ENCODE measurements around the gene SIPA1L2.

The SIPA1L2 gene

DNA sequence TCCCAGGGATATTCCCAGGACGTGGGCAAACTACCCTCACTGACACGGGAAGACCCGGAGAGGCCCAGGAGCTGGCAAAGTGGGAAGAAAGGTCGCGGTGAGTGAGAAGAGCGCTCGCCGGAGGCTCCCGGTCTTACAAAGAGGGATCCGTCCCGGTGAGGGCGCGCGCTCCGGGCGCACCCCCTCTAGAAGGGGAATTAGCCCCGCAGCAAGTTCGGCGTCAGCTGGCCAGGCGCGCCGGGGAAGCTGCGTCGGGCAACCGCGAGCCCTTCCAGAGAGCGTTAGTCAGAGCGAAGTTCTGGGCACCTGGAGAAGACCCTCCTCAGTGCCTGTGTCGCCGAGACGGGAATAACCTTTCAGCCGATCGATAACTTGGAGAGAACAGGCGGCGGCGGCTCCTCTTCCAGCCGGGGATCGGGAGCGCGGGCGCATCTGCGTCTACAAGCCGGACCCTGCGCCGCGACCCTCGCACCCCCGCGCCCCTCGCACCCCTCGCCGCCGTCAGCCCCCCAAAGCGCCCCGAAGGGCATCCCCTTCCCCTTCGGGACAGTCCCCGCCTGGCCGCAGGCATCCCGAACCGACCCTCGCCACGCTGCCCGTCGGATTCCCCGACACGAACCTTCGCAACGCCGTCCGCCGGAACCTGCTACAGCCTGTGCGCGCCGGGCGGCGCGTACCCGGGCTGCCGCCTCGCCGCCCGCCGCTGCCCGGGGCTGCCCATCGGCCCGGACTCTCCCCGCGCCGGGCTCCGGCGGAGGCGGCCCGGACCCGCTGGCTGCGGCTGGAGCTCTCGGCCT lies 485 bp downstream of the SIPA1L2 start:
- TF ChIP-seq EGR1 (IDR thresholded peaks at IDR 0.05) (no peak), ZBTB7A (IDR thresholded peaks at IDR 0.05; ENCODE audit: low read depth) (peak; percentile 20; the same call in 1 of the 2 replicates)

DNA sequence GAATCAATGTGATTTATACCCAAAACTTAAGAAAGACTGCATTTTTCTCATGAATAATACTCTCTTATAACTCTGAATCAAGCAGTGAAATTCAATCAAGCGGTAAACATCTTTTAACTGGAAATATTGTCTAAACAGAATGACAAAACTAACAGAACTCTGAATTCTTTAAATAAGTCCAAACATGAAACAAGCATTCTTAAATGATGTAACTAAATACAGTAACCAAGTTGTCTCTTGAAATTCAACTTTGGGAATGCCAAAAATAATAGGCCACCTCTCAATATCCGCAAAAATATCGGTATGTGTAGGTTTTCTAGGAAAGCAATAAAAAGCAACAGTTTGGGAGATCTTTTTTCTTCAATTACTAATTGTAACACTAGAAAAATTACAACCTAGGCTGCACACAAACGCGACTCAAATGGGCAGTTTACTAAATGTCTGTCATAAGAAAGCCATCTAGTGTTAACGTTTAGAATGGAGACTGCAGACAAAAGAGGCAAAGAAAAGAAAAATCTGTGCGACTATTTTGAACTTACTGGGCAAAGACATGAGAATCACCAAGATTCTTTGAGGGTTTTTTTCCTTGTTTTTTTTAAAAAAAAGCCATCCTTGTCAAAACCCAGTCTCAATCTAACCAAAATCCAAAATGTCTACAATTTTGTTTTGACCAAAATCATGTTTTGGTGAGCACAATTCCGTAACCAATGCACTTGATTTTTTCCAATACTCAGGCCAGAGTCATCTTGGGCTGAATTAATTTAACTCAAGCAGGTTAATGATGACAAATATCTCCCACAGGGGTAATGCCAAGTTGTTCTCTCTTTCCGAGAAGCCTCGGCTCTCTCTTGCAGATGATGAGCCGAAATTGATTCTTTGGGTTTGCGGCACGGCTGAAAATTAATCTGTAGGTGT lies 1.3 kb downstream of the SIPA1L2 start:
- TF ChIP-seq RAD21 (IDR thresholded peaks at IDR 0.05; ENCODE audit: low read depth): peak; percentile 28; the same call in 1 of the 2 replicates
- no peak for TF ChIP-seq NFIC (IDR thresholded peaks at IDR 0.05)
- TF ChIP-seq EP300 (IDR thresholded peaks at IDR 0.05; ENCODE audit: borderline replicate concordance): no peak

DNA sequence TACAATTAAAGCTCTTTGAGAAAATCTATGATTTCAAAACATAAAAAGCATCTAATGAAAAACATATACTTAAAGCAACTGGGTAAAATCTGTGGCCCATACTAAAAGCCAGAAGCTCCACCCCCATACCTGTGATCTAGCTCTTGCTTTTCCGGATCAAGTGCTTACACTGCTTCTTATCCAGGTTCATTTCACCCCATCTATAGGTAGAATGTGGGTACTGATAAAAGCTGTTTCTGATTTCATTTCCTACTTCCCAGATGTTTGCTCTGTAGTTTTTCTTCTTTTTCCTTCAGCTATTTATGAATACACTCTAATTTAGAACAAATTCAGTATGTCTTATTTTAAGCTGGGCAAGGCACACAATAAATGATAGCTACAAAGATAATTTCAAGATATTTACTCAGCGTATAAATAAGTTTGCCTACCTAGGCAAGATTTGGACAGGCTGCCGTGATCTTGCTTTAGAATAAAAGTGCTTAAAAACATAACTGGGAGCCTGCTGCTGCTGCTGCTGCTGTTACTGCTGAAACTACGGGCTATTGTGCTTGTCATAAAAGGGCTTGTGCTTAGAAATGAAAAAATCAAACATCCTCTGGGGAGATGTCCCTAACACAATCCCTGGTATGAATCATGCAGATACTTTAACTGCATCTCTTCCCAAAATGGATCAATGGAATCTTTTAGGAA lies 2.1 kb downstream of the SIPA1L2 start:
- no peak for TF ChIP-seq CREB1 (IDR thresholded peaks at IDR 0.05; ENCODE audit: low read depth)
- TF ChIP-seq TEAD4 (IDR thresholded peaks at IDR 0.05): no peak
- TF ChIP-seq RAD21 (IDR thresholded peaks at IDR 0.05; ENCODE audit: low read depth): peak; percentile 77

DNA sequence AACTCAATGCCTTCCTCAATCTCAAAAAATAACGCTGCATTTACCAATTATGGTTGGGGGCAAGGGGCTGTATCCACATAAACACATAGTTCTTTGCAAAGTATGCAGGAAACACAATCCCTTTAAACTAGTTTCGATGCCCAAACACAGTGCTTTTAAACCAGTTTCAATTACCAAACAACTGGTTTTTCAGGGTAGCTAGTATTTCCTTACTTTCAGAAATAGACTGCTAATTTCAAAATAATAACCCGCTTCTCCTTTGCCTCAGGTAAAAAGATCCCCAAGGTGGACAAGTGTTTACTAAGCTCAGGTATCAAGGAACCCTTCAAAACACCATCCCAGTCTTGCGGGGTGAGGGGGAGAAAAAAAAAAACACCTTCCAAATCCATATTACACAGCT lies 2.8 kb downstream of the SIPA1L2 start:
- TF ChIP-seq EGR1 (IDR thresholded peaks at IDR 0.05) (no peak), RAD21 (IDR thresholded peaks at IDR 0.05; ENCODE audit: low read depth) (no peak), EP300 (IDR thresholded peaks at IDR 0.05; ENCODE audit: borderline replicate concordance) (no peak), YY1 (IDR thresholded peaks at IDR 0.05; ENCODE audit: low read depth) (no peak), FOXM1 (IDR thresholded peaks at IDR 0.05; ENCODE audit: borderline replicate concordance, low read depth) (no peak), TCF12 (IDR thresholded peaks at IDR 0.05; ENCODE audit: low read depth) (no peak), CREB1 (IDR thresholded peaks at IDR 0.05; ENCODE audit: low read depth) (no peak), CEBPB (IDR thresholded peaks at IDR 0.05) (no peak), TAF1 (IDR thresholded peaks at IDR 0.05; ENCODE audit: low read depth) (no peak)
- TF ChIP-seq, protein P1, sequence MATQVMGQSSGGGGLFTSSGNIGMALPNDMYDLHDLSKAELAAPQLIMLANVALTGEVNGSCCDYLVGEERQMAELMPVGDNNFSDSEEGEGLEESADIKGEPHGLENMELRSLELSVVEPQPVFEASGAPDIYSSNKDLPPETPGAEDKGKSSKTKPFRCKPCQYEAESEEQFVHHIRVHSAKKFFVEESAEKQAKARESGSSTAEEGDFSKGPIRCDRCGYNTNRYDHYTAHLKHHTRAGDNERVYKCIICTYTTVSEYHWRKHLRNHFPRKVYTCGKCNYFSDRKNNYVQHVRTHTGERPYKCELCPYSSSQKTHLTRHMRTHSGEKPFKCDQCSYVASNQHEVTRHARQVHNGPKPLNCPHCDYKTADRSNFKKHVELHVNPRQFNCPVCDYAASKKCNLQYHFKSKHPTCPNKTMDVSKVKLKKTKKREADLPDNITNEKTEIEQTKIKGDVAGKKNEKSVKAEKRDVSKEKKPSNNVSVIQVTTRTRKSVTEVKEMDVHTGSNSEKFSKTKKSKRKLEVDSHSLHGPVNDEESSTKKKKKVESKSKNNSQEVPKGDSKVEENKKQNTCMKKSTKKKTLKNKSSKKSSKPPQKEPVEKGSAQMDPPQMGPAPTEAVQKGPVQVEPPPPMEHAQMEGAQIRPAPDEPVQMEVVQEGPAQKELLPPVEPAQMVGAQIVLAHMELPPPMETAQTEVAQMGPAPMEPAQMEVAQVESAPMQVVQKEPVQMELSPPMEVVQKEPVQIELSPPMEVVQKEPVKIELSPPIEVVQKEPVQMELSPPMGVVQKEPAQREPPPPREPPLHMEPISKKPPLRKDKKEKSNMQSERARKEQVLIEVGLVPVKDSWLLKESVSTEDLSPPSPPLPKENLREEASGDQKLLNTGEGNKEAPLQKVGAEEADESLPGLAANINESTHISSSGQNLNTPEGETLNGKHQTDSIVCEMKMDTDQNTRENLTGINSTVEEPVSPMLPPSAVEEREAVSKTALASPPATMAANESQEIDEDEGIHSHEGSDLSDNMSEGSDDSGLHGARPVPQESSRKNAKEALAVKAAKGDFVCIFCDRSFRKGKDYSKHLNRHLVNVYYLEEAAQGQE (IDR thresholded peaks at IDR 0.05; ENCODE audit: low read depth): no peak
- TF ChIP-seq, protein P2, sequence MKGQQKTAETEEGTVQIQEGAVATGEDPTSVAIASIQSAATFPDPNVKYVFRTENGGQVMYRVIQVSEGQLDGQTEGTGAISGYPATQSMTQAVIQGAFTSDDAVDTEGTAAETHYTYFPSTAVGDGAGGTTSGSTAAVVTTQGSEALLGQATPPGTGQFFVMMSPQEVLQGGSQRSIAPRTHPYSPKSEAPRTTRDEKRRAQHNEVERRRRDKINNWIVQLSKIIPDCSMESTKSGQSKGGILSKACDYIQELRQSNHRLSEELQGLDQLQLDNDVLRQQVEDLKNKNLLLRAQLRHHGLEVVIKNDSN (IDR thresholded peaks at IDR 0.05): no peak

DNA sequence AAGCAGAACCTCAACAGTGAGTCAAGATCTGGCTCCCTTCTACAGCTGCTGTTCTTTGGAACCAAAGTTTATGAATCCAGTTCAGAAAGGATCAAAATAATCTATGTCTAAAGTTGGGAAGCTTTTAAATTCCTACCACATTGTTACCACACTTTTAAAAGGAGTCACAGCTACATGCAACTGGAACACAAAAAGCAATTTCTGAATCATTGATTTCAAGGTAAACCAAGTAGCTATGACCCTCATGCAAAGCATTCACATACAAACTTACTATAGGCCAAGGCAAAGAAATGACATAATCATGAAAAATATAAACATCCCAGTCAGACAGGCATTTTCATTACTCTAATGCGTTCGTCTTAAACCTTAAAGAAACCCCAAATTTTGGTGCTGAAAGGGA lies 3.5 kb downstream of the SIPA1L2 start:
- TF ChIP-seq FOXM1 (IDR thresholded peaks at IDR 0.05; ENCODE audit: borderline replicate concordance, low read depth): no peak
- TF ChIP-seq, protein P2 (IDR thresholded peaks at IDR 0.05): no peak
- no peak for TF ChIP-seq TAF1 (IDR thresholded peaks at IDR 0.05; ENCODE audit: low read depth)
- TF ChIP-seq CEBPB (IDR thresholded peaks at IDR 0.05): no peak
- TF ChIP-seq EP300 (IDR thresholded peaks at IDR 0.05; ENCODE audit: borderline replicate concordance): no peak
- TF ChIP-seq NFIC (IDR thresholded peaks at IDR 0.05): no peak
- TF ChIP-seq ZBTB7A (IDR thresholded peaks at IDR 0.05; ENCODE audit: low read depth): no peak
- no peak for TF ChIP-seq TCF12 (IDR thresholded peaks at IDR 0.05; ENCODE audit: low read depth)
- TF ChIP-seq YY1 (IDR thresholded peaks at IDR 0.05; ENCODE audit: low read depth): no peak
- TF ChIP-seq RAD21 (IDR thresholded peaks at IDR 0.05; ENCODE audit: low read depth): no peak

DNA sequence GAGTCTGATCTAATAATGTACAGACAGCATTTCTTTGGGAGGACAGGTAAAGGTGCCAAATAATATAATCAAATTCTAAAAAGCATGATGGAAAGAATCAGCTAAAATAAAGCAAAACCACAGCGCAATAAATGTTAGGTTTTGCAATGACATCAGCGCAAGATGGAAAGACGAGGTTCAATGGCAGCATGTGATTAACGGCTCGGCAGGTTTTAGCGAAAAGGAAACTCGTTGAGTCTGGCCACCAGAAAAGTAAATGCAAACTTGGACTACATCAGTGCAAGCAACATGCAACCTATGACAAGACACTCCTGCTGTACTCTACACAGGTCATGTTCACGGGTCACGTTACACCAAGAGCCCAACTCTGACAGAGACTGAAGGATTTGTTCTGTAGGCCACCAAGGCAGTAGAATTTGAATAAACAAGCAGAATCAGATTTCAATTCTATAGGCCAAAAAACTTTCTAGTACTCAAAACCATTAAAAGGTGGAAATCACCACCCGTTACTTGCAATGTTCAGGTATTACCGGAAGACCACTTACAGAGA lies 4.5 kb downstream of the SIPA1L2 start:
- no peak for TF ChIP-seq CEBPB (IDR thresholded peaks at IDR 0.05)
- no peak for TF ChIP-seq TCF12 (IDR thresholded peaks at IDR 0.05; ENCODE audit: low read depth)
- no peak for TF ChIP-seq CREB1 (IDR thresholded peaks at IDR 0.05; ENCODE audit: low read depth)
- TF ChIP-seq, protein P3, sequence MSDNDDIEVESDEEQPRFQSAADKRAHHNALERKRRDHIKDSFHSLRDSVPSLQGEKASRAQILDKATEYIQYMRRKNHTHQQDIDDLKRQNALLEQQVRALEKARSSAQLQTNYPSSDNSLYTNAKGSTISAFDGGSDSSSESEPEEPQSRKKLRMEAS (IDR thresholded peaks at IDR 0.05): no peak
- no peak for TF ChIP-seq YY1 (IDR thresholded peaks at IDR 0.05; ENCODE audit: low read depth)
- TF ChIP-seq ZBTB7A (IDR thresholded peaks at IDR 0.05; ENCODE audit: low read depth): no peak
- TF ChIP-seq, protein P1 (IDR thresholded peaks at IDR 0.05; ENCODE audit: low read depth): no peak
- no peak for TF ChIP-seq EGR1 (IDR thresholded peaks at IDR 0.05)
- TF ChIP-seq, protein P2 (IDR thresholded peaks at IDR 0.05): no peak
- no peak for TF ChIP-seq TEAD4 (IDR thresholded peaks at IDR 0.05)
- TF ChIP-seq RAD21 (IDR thresholded peaks at IDR 0.05; ENCODE audit: low read depth): no peak
- TF ChIP-seq TAF1 (IDR thresholded peaks at IDR 0.05; ENCODE audit: low read depth): no peak
- no peak for TF ChIP-seq NFIC (IDR thresholded peaks at IDR 0.05)
- no peak for TF ChIP-seq EP300 (IDR thresholded peaks at IDR 0.05; ENCODE audit: borderline replicate concordance)
- TF ChIP-seq FOXM1 (IDR thresholded peaks at IDR 0.05; ENCODE audit: borderline replicate concordance, low read depth): no peak
